Measurements from ENCODE around the gene CYP24A1. TPM values are rescaled to one million over a fixed set of nuclear protein-coding genes. Genes with fewer than 3 reads are reported as not detected.

The CYP24A1 gene
- total RNA-seq, 1 experiment from 2014 or later: 1.2 TPM

GRCh38 chr20:54193817-54194216 is 20.0 kb upstream of the CYP24A1 start:
- no peak overlapping the region for H3K9ac ChIP-seq (ENCODE audit: low read length)
- H3K9me3 ChIP-seq (ENCODE audit: low read length): no peaks in the 10 kb centered on the region
- ATAC-seq: no peak
- no peaks in the 10 kb centered on the region for H3K36me3 ChIP-seq (ENCODE audit: low read depth, low read length)
- H3F3A ChIP-seq (ENCODE audit: low read length, unreplicated experiment): no peaks in the 10 kb centered on the region
- no peaks in the 10 kb centered on the region for H3K27me3 ChIP-seq (ENCODE audit: low read length)
- no peak overlapping the region for H3K27ac ChIP-seq (ENCODE audit: low read length)
- H3K9me2 ChIP-seq (replicated peaks; ENCODE audit: low read length): no peaks in the 10 kb centered on the region
- intact Hi-C loops (cut with micrococcal nuclease): no loop called here
- H3K4me1 ChIP-seq (ENCODE audit: insufficient read depth, low read length): peaks cover 19% of the 10 kb centered on the region
- CTCF ChIA-PET: no interaction called here
- no peaks in the 10 kb centered on the region for H3K79me2 ChIP-seq (ENCODE audit: low read length)
- TF ChIP-seq EZH2 (IDR thresholded peaks at IDR 0.05; ENCODE audit: low read length, unreplicated experiment) (no peak), EZH2phosphoT487 (IDR thresholded peaks at IDR 0.05; ENCODE audit: borderline replicate concordance, low read length) (no peak)
- H4K20me1 ChIP-seq (ENCODE audit: low read length): no peaks in the 10 kb centered on the region
- POLR2A ChIA-PET (ENCODE audit: unreplicated experiment): no interaction called here
- DNase-seq: no peak
- no peak overlapping the region for H3K4me2 ChIP-seq (ENCODE audit: low read length)
- BruUV-seq (replicated peaks): no TSS peak
- H2AFZ ChIP-seq (ENCODE audit: low read length): no peak overlapping the region
- H3K4me3 ChIP-seq (ENCODE audit: low read length): no peak overlapping the region

- no peak for DNase-seq
- Histone ChIP-seq H3K9me3 (ENCODE audit: low read length) (no peaks in the 10 kb centered on the region), H3K4me3 (ENCODE audit: low read length) (no peak overlapping the region), H3K36me3 (ENCODE audit: low read depth, low read length) (no peaks in the 10 kb centered on the region), H3K9me2 (replicated peaks; ENCODE audit: low read length) (no peaks in the 10 kb centered on the region), H2AFZ (ENCODE audit: low read length) (no peak overlapping the region), H3K4me1 (ENCODE audit: insufficient read depth, low read length) (peaks cover 8% of the 10 kb centered on the region; the same call in 1 of the 2 replicates), H3K4me2 (ENCODE audit: low read length) (no peak overlapping the region), H3K79me2 (ENCODE audit: low read length) (no peaks in the 10 kb centered on the region), H3K27me3 (ENCODE audit: low read length) (no peaks in the 10 kb centered on the region), H3F3A (ENCODE audit: low read length, unreplicated experiment) (no peaks in the 10 kb centered on the region), H3K27ac (ENCODE audit: low read length) (no peak overlapping the region), H4K20me1 (ENCODE audit: low read length) (no peaks in the 10 kb centered on the region), H3K9ac (ENCODE audit: low read length) (no peak overlapping the region)
- TF ChIP-seq EZH2phosphoT487 (IDR thresholded peaks at IDR 0.05; ENCODE audit: borderline replicate concordance, low read length): no peak
- TF ChIP-seq, protein P1, sequence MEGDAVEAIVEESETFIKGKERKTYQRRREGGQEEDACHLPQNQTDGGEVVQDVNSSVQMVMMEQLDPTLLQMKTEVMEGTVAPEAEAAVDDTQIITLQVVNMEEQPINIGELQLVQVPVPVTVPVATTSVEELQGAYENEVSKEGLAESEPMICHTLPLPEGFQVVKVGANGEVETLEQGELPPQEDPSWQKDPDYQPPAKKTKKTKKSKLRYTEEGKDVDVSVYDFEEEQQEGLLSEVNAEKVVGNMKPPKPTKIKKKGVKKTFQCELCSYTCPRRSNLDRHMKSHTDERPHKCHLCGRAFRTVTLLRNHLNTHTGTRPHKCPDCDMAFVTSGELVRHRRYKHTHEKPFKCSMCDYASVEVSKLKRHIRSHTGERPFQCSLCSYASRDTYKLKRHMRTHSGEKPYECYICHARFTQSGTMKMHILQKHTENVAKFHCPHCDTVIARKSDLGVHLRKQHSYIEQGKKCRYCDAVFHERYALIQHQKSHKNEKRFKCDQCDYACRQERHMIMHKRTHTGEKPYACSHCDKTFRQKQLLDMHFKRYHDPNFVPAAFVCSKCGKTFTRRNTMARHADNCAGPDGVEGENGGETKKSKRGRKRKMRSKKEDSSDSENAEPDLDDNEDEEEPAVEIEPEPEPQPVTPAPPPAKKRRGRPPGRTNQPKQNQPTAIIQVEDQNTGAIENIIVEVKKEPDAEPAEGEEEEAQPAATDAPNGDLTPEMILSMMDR (conservative IDR thresholded peaks at IDR 0.05; ENCODE audit: low read depth, low read length): no peak
- TF ChIP-seq EZH2 (IDR thresholded peaks at IDR 0.05; ENCODE audit: low read length, unreplicated experiment): no peak
- intact Hi-C loops (cut with micrococcal nuclease): no loop called here
- no peak for ATAC-seq
- ChIA-PET POLR2A (ENCODE audit: unreplicated experiment) (no interaction called here), CTCF (no interaction called here)
- BruUV-seq (replicated peaks): no TSS peak
Observed at GRCh38 chr20:54190217-54190616, 16.4 kb upstream of the CYP24A1 start.

- H3K36me3 ChIP-seq (ENCODE audit: low read depth, low read length): no peaks in the 10 kb centered on the region
- TF ChIP-seq EZH2phosphoT487 (IDR thresholded peaks at IDR 0.05; ENCODE audit: borderline replicate concordance, low read length) (no peak), EZH2 (IDR thresholded peaks at IDR 0.05; ENCODE audit: low read length, unreplicated experiment) (no peak)
- TF ChIP-seq, protein P1 (conservative IDR thresholded peaks at IDR 0.05; ENCODE audit: low read depth, low read length): no peak
- peaks cover 8% of the 10 kb centered on the region; the same call in 1 of the 2 replicates for H3K4me1 ChIP-seq (ENCODE audit: insufficient read depth, low read length)
- ATAC-seq: no peak
- no TSS peak for BruUV-seq (replicated peaks)
- intact Hi-C loops (cut with micrococcal nuclease): no loop called here
- H3F3A ChIP-seq (ENCODE audit: low read length, unreplicated experiment): no peaks in the 10 kb centered on the region
- H3K27ac ChIP-seq (ENCODE audit: low read length): no peak overlapping the region
- H3K4me3 ChIP-seq (ENCODE audit: low read length): no peak overlapping the region
- no peaks in the 10 kb centered on the region for H3K9me2 ChIP-seq (replicated peaks; ENCODE audit: low read length)
- H3K9me3 ChIP-seq (ENCODE audit: low read length): no peaks in the 10 kb centered on the region
- H3K9ac ChIP-seq (ENCODE audit: low read length): no peak overlapping the region
- peaks cover 1% of the 10 kb centered on the region; the same call in 1 of the 2 replicates for H3K27me3 ChIP-seq (ENCODE audit: low read length)
- ChIA-PET POLR2A (ENCODE audit: unreplicated experiment) (no interaction called here), CTCF (no interaction called here)
- DNase-seq: peak; percentile 36
- H4K20me1 ChIP-seq (ENCODE audit: low read length): no peaks in the 10 kb centered on the region
- H3K79me2 ChIP-seq (ENCODE audit: low read length): no peaks in the 10 kb centered on the region
- no peak overlapping the region for H3K4me2 ChIP-seq (ENCODE audit: low read length)
- H2AFZ ChIP-seq (ENCODE audit: low read length): no peak overlapping the region
Observed at GRCh38 chr20:54189630-54190029, 15.8 kb upstream of the CYP24A1 start.

All from PC-3 (cell line).